ENCODE results near the gene PCYT1A. TPM values are rescaled to one million over a fixed set of nuclear protein-coding genes. Genes with fewer than 3 reads are reported as not detected.

The PCYT1A gene
- total and polyA plus RNA-seq, 2 experiments from 2014 or later, result 38.3 to 96.3 TPM

DNA sequence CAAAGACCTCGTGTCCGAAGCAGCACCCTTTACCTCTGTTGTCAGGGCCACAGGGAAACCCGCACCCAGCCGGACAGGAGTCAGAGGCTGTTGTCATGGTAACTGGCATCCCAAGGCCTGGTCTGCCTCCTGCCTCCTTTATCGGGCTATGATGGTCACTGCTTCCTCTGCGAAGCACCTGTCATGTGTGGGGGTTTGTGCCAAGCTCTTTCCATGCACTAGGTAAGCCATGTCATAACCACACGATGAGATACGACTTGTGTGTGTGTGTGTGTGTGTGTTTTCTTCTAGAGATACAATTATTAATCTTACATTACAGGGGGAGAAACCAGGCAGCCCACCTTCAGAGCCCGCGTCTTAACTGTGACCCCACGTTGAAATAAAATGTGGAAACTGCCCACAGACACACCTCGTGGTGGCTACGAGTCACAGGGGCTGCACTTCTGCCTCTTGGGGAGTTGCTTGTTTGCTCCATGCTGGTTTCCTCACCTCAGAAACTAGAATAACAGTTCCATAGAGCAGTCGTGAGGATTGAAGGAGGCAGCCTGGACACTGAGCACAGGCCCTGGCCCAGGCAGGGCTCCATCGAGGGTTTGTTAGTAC lies 94.3 kb downstream of the PCYT1A start:
- H2AFZ ChIP-seq, result no peak overlapping the region

GRCh38 chr3:196192524-196193051 lies 94.9 kb downstream of the PCYT1A start:
- H3K4me1 ChIP-seq (ENCODE audit: insufficient read depth), result no peaks in the 10 kb centered on the region
- WGBS, 2 experiments (ENCODE audit: low coverage in 1 of 2, low lambda C conversion rate in 2 of 2, missing lambda C conversion rate in 2 of 2), result 55 to 60% methylated on average over 14 of the region's 14 CpGs
- no peaks in the 10 kb centered on the region for H3K36me3 ChIP-seq (ENCODE audit: low read depth)
- DNase-seq, result no peak
- no peak overlapping the region for H3K9ac ChIP-seq
- no peak overlapping the region for H2AFZ ChIP-seq
- TF ChIP-seq EZH2 (IDR thresholded peaks at IDR 0.05; ENCODE audit: insufficient read depth, poor library complexity, severe bottlenecking) (no peak), EZH2phosphoT487 (IDR thresholded peaks at IDR 0.05; ENCODE audit: insufficient read depth, low read depth) (no peak)
- no peaks in the 10 kb centered on the region for H3F3A ChIP-seq (ENCODE audit: insufficient read depth)
- H3K27ac ChIP-seq, result no peak overlapping the region
- H3K9me2 ChIP-seq (ENCODE audit: insufficient read depth), result no peaks in the 10 kb centered on the region
- no peak overlapping the region for H3K4me3 ChIP-seq
- H4K20me1 ChIP-seq (ENCODE audit: insufficient read depth), result no peaks in the 10 kb centered on the region
- no peak overlapping the region for H3K4me2 ChIP-seq (ENCODE audit: unreplicated experiment)
- H3K27me3 ChIP-seq (replicated peaks; ENCODE audit: insufficient read depth), result no peaks in the 10 kb centered on the region
- in situ Hi-C loops (cut with MboI), result no loop called here
- no peaks in the 10 kb centered on the region for H3K79me2 ChIP-seq (ENCODE audit: insufficient read depth)
- H3K9me3 ChIP-seq (ENCODE audit: low read depth), result no peaks in the 10 kb centered on the region

More for the DNA sequence above, 94.3 kb downstream of the PCYT1A start:
- Histone ChIP-seq H3K27ac (no peak overlapping the region), H3F3A (ENCODE audit: insufficient read depth) (no peaks in the 10 kb centered on the region), H3K36me3 (ENCODE audit: low read depth) (no peaks in the 10 kb centered on the region), H3K9me2 (ENCODE audit: insufficient read depth) (no peaks in the 10 kb centered on the region), H4K20me1 (ENCODE audit: insufficient read depth) (no peaks in the 10 kb centered on the region), H3K27me3 (replicated peaks; ENCODE audit: insufficient read depth) (no peaks in the 10 kb centered on the region), H3K4me2 (ENCODE audit: unreplicated experiment) (no peak overlapping the region), H3K4me1 (ENCODE audit: insufficient read depth) (no peaks in the 10 kb centered on the region), H3K79me2 (ENCODE audit: insufficient read depth) (no peaks in the 10 kb centered on the region), H3K9me3 (ENCODE audit: low read depth) (no peaks in the 10 kb centered on the region), H3K9ac (no peak overlapping the region), H3K4me3 (no peak overlapping the region)
- WGBS, 2 experiments (ENCODE audit: low coverage in 1 of 2, low lambda C conversion rate in 2 of 2, missing lambda C conversion rate in 2 of 2), result 70% methylated on average over 15 of the region's 15 CpGs
- in situ Hi-C loops (cut with MboI), result no loop called here
- no peak for DNase-seq
- TF ChIP-seq EZH2phosphoT487 (IDR thresholded peaks at IDR 0.05; ENCODE audit: insufficient read depth, low read depth) (no peak), EZH2 (IDR thresholded peaks at IDR 0.05; ENCODE audit: insufficient read depth, poor library complexity, severe bottlenecking) (no peak)

- H2AFZ ChIP-seq, result no peak overlapping the region
- 86 to 88% methylated on average over 11 of the region's 11 CpGs for WGBS, 2 experiments (ENCODE audit: low coverage in 1 of 2, low lambda C conversion rate in 2 of 2, missing lambda C conversion rate in 2 of 2)
- no peak for TF ChIP-seq EZH2 (IDR thresholded peaks at IDR 0.05; ENCODE audit: insufficient read depth, poor library complexity, severe bottlenecking)
- no peak for TF ChIP-seq EZH2phosphoT487 (IDR thresholded peaks at IDR 0.05; ENCODE audit: insufficient read depth, low read depth)
- H4K20me1 ChIP-seq (ENCODE audit: insufficient read depth), result no peaks in the 10 kb centered on the region
- H3K27ac ChIP-seq, result no peak overlapping the region
- H3K4me1 ChIP-seq (ENCODE audit: insufficient read depth), result no peaks in the 10 kb centered on the region
- no peaks in the 10 kb centered on the region for H3F3A ChIP-seq (ENCODE audit: insufficient read depth)
- H3K27me3 ChIP-seq (replicated peaks; ENCODE audit: insufficient read depth), result no peaks in the 10 kb centered on the region
- no peak for DNase-seq
- H3K9me3 ChIP-seq (ENCODE audit: low read depth), result no peaks in the 10 kb centered on the region
- no peaks in the 10 kb centered on the region for H3K79me2 ChIP-seq (ENCODE audit: insufficient read depth)
- no peak overlapping the region for H3K9ac ChIP-seq
- in situ Hi-C loops (cut with MboI), result no loop called here
- no peaks in the 10 kb centered on the region for H3K9me2 ChIP-seq (ENCODE audit: insufficient read depth)
- H3K4me2 ChIP-seq (ENCODE audit: unreplicated experiment), result no peak overlapping the region
- H3K36me3 ChIP-seq (ENCODE audit: low read depth), result no peaks in the 10 kb centered on the region
- no peak overlapping the region for H3K4me3 ChIP-seq
Observed at GRCh38 chr3:196192036-196192523, 95.4 kb downstream of the PCYT1A start.

GRCh38 chr3:196189566-196190347 lies 97.8 kb downstream of the PCYT1A start:
- Histone ChIP-seq H3K9me2 (ENCODE audit: insufficient read depth) (no peaks in the 10 kb centered on the region), H3K27ac (no peak overlapping the region), H3K9ac (no peak overlapping the region), H3K9me3 (ENCODE audit: low read depth) (no peaks in the 10 kb centered on the region), H3K4me1 (ENCODE audit: insufficient read depth) (no peaks in the 10 kb centered on the region), H3K4me3 (no peak overlapping the region), H3K36me3 (ENCODE audit: low read depth) (no peaks in the 10 kb centered on the region), H2AFZ (no peak overlapping the region), H3K27me3 (replicated peaks; ENCODE audit: insufficient read depth) (no peaks in the 10 kb centered on the region), H3F3A (ENCODE audit: insufficient read depth) (no peaks in the 10 kb centered on the region), H3K4me2 (ENCODE audit: unreplicated experiment) (no peak overlapping the region), H4K20me1 (ENCODE audit: insufficient read depth) (no peaks in the 10 kb centered on the region), H3K79me2 (ENCODE audit: insufficient read depth) (no peaks in the 10 kb centered on the region)
- in situ Hi-C loops (cut with MboI), result no loop called here
- DNase-seq, result no peak
- TF ChIP-seq EZH2 (IDR thresholded peaks at IDR 0.05; ENCODE audit: insufficient read depth, poor library complexity, severe bottlenecking), result no peak
- TF ChIP-seq EZH2phosphoT487 (IDR thresholded peaks at IDR 0.05; ENCODE audit: insufficient read depth, low read depth), result no peak
- WGBS, 2 experiments (ENCODE audit: low coverage in 1 of 2, low lambda C conversion rate in 2 of 2, missing lambda C conversion rate in 2 of 2), result 82 to 83% methylated on average over 16 of the region's 16 CpGs

Data from GM23248 (cell line).